LoVo (cell line): ENCODE data around the gene P2RY1.

ENCODE experiments used
- DNase-seq: peaks from one replicate; pipeline ENCODE4 v3.0.0-alpha.2; 2016; ENCODE audit warnings: low spot score

The P2RY1 gene

GRCh38 chr3:152834776-152835600 lies at the start of gene P2RY1:
TSS of gene P2RY1 (plus strand) at chr3:152835131. CDS start at chr3:152835783, 652 bp downstream.
- DNase-seq, result peak; percentile 77

- DNase-seq, result peak; percentile 39
These were observed 47.8 kb upstream of the P2RY1 start for GRCh38 chr3:152786977-152787681.

GRCh38 chr3:152790651-152791387 lies 44.1 kb upstream of the P2RY1 start:
- DNase-seq, result no peak

- DNase-seq, result no peak
These were observed 41.0 kb upstream of the P2RY1 start for GRCh38 chr3:152793969-152794368.

- no peak for DNase-seq
These were observed 37.0 kb upstream of the P2RY1 start for GRCh38 chr3:152797751-152798432.

- DNase-seq, result no peak
These were observed 22.8 kb upstream of the P2RY1 start for GRCh38 chr3:152811974-152812760.

GRCh38 chr3:152817400-152817799 lies 17.5 kb upstream of the P2RY1 start:
- no peak for DNase-seq

- no peak for DNase-seq
These were observed 16.9 kb upstream of the P2RY1 start for GRCh38 chr3:152818027-152818426.

GRCh38 chr3:152823173-152823572 lies 11.8 kb upstream of the P2RY1 start:
- DNase-seq, result no peak

- no peak for DNase-seq
These were observed 11.2 kb upstream of the P2RY1 start for GRCh38 chr3:152823781-152824180.

GRCh38 chr3:152825566-152825965 lies 9.4 kb upstream of the P2RY1 start:
- no peak for DNase-seq

GRCh38 chr3:152826476-152826875 lies 8.5 kb upstream of the P2RY1 start:
- no peak for DNase-seq

- DNase-seq, result no peak
These were observed 7.6 kb upstream of the P2RY1 start for GRCh38 chr3:152827313-152827712.

GRCh38 chr3:152828075-152828840 lies 6.7 kb upstream of the P2RY1 start:
- no peak for DNase-seq

- DNase-seq, result no peak
These were observed 4.7 kb upstream of the P2RY1 start for GRCh38 chr3:152830245-152830644.

GRCh38 chr3:152832046-152832445 lies 2.9 kb upstream of the P2RY1 start:
- no peak for DNase-seq

GRCh38 chr3:152833089-152833488 lies 1.8 kb upstream of the P2RY1 start:
- no peak for DNase-seq

- peak; percentile 68 for DNase-seq
These were observed 648 bp upstream of the P2RY1 start for GRCh38 chr3:152834191-152834775.

GRCh38 chr3:152835601-152836102 lies 721 bp downstream of the P2RY1 start:
- DNase-seq, result peak; percentile 19

GRCh38 chr3:152836269-152836668 lies 1.3 kb downstream of the P2RY1 start:
- DNase-seq, result no peak
